Kidney tubule cell (primary cell): ENCODE data around the gene VSTM4.

Experiments
- DNase-seq: peaks from one replicate; pipeline ENCODE4 v3.0.0-alpha.2; 2018; ENCODE audit warnings: low spot score

VSTM4 gene

GRCh38 chr10:49116509-49117375, 1.4 kb upstream of the VSTM4 start:
- DNase-seq: no peak

- DNase-seq: no peak
Observed at GRCh38 chr10:49115796-49116508, 630 bp upstream of the VSTM4 start.

- DNase-seq: no peak
Observed at GRCh38 chr10:49114718-49115014, 656 bp downstream of the VSTM4 start.

- peak; percentile 38 for DNase-seq
Observed at GRCh38 chr10:49113741-49114141, 1.6 kb downstream of the VSTM4 start.

GRCh38 chr10:49112851-49113250, 2.5 kb downstream of the VSTM4 start:
- DNase-seq: no peak

- no peak for DNase-seq
Observed at GRCh38 chr10:49112098-49112497, 3.2 kb downstream of the VSTM4 start.

GRCh38 chr10:49111320-49111698, 4.0 kb downstream of the VSTM4 start:
- no peak for DNase-seq

- DNase-seq: no peak
Observed at GRCh38 chr10:49110684-49111319, 4.5 kb downstream of the VSTM4 start.

- no peak for DNase-seq
Observed at GRCh38 chr10:49109669-49110340, 5.5 kb downstream of the VSTM4 start.

- DNase-seq: no peak
Observed at GRCh38 chr10:49108656-49109055, 6.7 kb downstream of the VSTM4 start.

GRCh38 chr10:49107887-49108267, 7.4 kb downstream of the VSTM4 start:
- no peak for DNase-seq

GRCh38 chr10:49107111-49107886, 8.0 kb downstream of the VSTM4 start:
- no peak for DNase-seq

GRCh38 chr10:49106451-49106850, 8.9 kb downstream of the VSTM4 start:
- no peak for DNase-seq

- no peak for DNase-seq
Observed at GRCh38 chr10:49105076-49105475, 10.2 kb downstream of the VSTM4 start.

- DNase-seq: no peak
Observed at GRCh38 chr10:49104323-49104722, 11.0 kb downstream of the VSTM4 start.

GRCh38 chr10:49103761-49104160, 11.6 kb downstream of the VSTM4 start:
- no peak for DNase-seq

GRCh38 chr10:49099046-49099445, 16.3 kb downstream of the VSTM4 start:
- DNase-seq: no peak

- DNase-seq: no peak
Observed at GRCh38 chr10:49096890-49097445, 18.4 kb downstream of the VSTM4 start.

GRCh38 chr10:49094646-49095045, 20.7 kb downstream of the VSTM4 start:
- no peak for DNase-seq

- DNase-seq: no peak
Observed at GRCh38 chr10:49093922-49094321, 21.4 kb downstream of the VSTM4 start.

GRCh38 chr10:49092477-49092876, 22.8 kb downstream of the VSTM4 start:
- no peak for DNase-seq
